HG03432 (cell line): Measurements from ENCODE around the gene MRPL41.
"Not testable (repeated sequence)": the region's sequence is repeated elsewhere in the genome, so short reads cannot be mapped to it uniquely, and the experiment has no call there.

Experiments used
- ATAC-seq: cut with Tn5 transposase; IDR thresholded peaks from one replicate; pipeline ENCODE4 v1.9.1; 2021; ENCODE audit warnings: mild to moderate bottlenecking, moderate library complexity; ENCODE audit not compliant: unreplicated experiment

The MRPL41 gene

GRCh38 chr9:137581361-137582285 lies 29.9 kb downstream of the MRPL41 start:
- ATAC-seq: no peak

- no peak for ATAC-seq
Observed at GRCh38 chr9:137582286-137582860, 30.7 kb downstream of the MRPL41 start.

- ATAC-seq: no peak
Observed at GRCh38 chr9:137583347-137583746, 31.7 kb downstream of the MRPL41 start.

GRCh38 chr9:137583957-137584356 lies 32.3 kb downstream of the MRPL41 start:
- no peak for ATAC-seq

- no peak for ATAC-seq
Observed at GRCh38 chr9:137586854-137587253, 35.2 kb downstream of the MRPL41 start.

GRCh38 chr9:137588311-137588710 lies 36.6 kb downstream of the MRPL41 start:
- ATAC-seq: no peak

- no peak for ATAC-seq
Observed at GRCh38 chr9:137588891-137589290, 37.2 kb downstream of the MRPL41 start.

- ATAC-seq: peak; percentile 13
Observed at GRCh38 chr9:137589441-137590122, 37.9 kb downstream of the MRPL41 start.

GRCh38 chr9:137590123-137590468 lies 38.4 kb downstream of the MRPL41 start:
- ATAC-seq: no peak

GRCh38 chr9:137590469-137591383 lies 39.0 kb downstream of the MRPL41 start, which contains the start of gene ZMYND19:
Gene ZMYND19, minus strand, starts transcription at chr9:137590512. Its CDS starts 249 bp downstream, at chr9:137590263.
- peak; percentile 86 for ATAC-seq

- no peak for ATAC-seq
Observed at GRCh38 chr9:137592767-137593166, 41.1 kb downstream of the MRPL41 start.

GRCh38 chr9:137593176-137593575 lies 41.5 kb downstream of the MRPL41 start:
- ATAC-seq: no peak

GRCh38 chr9:137596577-137596976 lies 44.9 kb downstream of the MRPL41 start:
- ATAC-seq: not testable (repeated sequence)

- ATAC-seq: no peak
Observed at GRCh38 chr9:137598943-137599342, 47.3 kb downstream of the MRPL41 start.
